ENCODE data around the gene BTG1.
A peak's percentile ranks its signal among the peaks of the same experiment; 100 is the strongest.

The BTG1 gene

GRCh38 chr12:92142251-92142926, 3.3 kb downstream of the BTG1 start:
- H3K4me2 ChIP-seq = peak overlapping the region; percentile 92
- H3K9me3 ChIP-seq = no peaks in the 10 kb centered on the region
- peak overlapping the region; percentile 100 for H3K4me3 ChIP-seq
- peak overlapping the region; percentile 32 for H3K27ac ChIP-seq
- peak overlapping the region; percentile 99 for H3K9ac ChIP-seq
- no peak for TF ChIP-seq Cebpa-rat (IDR thresholded peaks at IDR 0.05)
- no peaks in the 10 kb centered on the region for H3K27me3 ChIP-seq
- peaks cover 44% of the 10 kb centered on the region for H3K36me3 ChIP-seq
- H4K20me1 ChIP-seq = peaks cover 82% of the 10 kb centered on the region
- peaks cover 59% of the 10 kb centered on the region for H3K4me1 ChIP-seq

DNA sequence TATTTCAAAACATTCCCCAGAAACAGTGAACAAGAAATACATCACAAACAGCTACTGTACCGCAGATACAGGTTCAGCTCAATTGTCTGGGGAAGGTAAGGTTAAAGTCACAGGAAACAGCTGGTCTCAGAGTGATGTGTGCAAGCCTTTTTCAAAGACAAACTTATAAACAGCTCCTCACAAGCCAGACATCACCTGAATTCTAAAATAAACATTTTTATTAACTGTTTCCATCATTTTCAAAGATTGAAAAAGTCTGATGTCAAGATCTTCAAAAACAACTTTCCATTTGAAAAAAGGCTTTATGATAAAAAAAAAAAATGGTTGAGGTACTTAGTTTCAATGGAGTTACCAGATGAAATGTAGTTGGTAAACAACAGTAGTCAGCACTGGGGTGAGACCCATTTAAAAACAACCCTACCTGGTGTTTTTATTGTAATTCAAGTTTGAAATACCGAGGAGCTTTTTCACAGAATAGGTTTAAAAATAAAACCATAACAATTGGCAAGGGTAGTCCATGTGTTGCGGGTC, 4.0 kb downstream of the BTG1 start:
- Histone ChIP-seq H3K36me3 (peaks cover 44% of the 10 kb centered on the region), H3K27me3 (no peaks in the 10 kb centered on the region), H3K4me3 (peak overlapping the region; percentile 100), H4K20me1 (peaks cover 90% of the 10 kb centered on the region), H3K4me2 (peak overlapping the region; percentile 92), H3K27ac (peak overlapping the region; percentile 32), H3K9me3 (no peaks in the 10 kb centered on the region; the same call in 1 of the 2 replicates), H3K4me1 (peaks cover 60% of the 10 kb centered on the region), H3K9ac (peak overlapping the region; percentile 99)
- TF ChIP-seq Cebpa-rat (IDR thresholded peaks at IDR 0.05) = no peak

DNA sequence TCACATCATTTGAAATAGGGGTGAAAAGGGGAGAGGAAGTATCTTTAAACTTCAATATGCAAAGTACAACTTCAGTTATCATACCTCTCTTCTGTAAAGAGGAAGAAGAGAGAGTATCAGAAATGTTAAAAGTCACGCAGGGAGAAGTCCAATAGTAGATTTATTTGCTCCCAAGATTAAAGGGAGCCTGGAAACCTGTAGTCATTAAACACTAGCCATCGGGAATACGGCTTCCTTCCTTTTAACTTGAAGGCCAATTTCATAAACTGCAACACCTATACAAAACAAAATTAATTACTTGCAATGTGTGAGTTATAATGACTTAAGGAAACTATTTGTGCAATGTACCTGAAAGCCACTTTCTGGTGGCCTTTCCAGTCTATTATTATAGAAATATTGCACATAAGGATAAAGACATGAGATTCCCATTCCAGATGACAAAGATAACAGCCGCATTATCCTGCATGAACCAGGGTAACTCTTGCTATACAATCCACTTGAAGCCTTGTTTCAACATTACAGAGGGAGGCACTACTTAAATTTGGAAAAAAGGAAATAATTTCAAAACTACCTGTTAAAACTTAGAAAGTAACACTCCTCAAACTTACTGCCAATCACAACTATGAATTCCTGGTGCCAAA, 4.6 kb downstream of the BTG1 start:
- H3K4me1 ChIP-seq = peaks cover 67% of the 10 kb centered on the region
- H3K4me2 ChIP-seq = peak overlapping the region; percentile 92
- peak overlapping the region; percentile 99 for H3K9ac ChIP-seq
- peaks cover 50% of the 10 kb centered on the region for H3K36me3 ChIP-seq
- no peaks in the 10 kb centered on the region for H3K27me3 ChIP-seq
- peak overlapping the region; percentile 100 for H3K4me3 ChIP-seq
- no peaks in the 10 kb centered on the region; the same call in 1 of the 2 replicates for H3K9me3 ChIP-seq
- 0 out of 2 replicates have a peak overlapping the region, but pooled peaks have one; percentile 32 for H3K27ac ChIP-seq
- peaks cover 96% of the 10 kb centered on the region for H4K20me1 ChIP-seq
- TF ChIP-seq Cebpa-rat (IDR thresholded peaks at IDR 0.05) = no peak

DNA sequence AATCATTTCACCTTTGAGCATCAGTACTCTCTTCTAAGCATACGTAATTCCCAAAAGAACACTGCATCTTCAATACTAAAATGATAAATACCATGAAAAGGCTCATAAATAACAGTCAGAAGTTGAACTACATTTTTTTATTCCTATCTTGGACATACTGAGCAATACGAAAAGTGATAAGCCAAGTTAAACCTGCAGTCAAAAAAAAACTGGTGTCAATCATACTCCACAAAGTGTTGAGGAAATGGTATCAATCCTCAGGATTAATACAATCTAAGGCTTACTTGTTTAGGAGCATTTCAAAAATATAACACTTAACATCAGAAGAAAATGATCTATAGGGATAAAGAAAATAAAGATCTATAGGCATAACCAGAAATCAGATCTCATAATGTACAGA, 5.5 kb downstream of the BTG1 start:
- Histone ChIP-seq H3K36me3 (peaks cover 52% of the 10 kb centered on the region), H3K9me3 (no peaks in the 10 kb centered on the region; the same call in 1 of the 2 replicates), H3K9ac (peak overlapping the region; percentile 59), H3K27ac (no peak overlapping the region), H3K27me3 (no peaks in the 10 kb centered on the region), H3K4me3 (peak overlapping the region; percentile 100), H4K20me1 (peaks cover 100% of the 10 kb centered on the region), H3K4me1 (peaks cover 75% of the 10 kb centered on the region), H3K4me2 (peak overlapping the region; percentile 92)
- no peak for TF ChIP-seq Cebpa-rat (IDR thresholded peaks at IDR 0.05)

- Histone ChIP-seq H3K27me3 (no peaks in the 10 kb centered on the region), H3K4me2 (peak overlapping the region; percentile 92), H3K4me1 (peaks cover 80% of the 10 kb centered on the region), H3K9me3 (no peaks in the 10 kb centered on the region; the same call in 1 of the 2 replicates), H3K27ac (no peak overlapping the region), H3K9ac (peak overlapping the region; percentile 59), H3K36me3 (peaks cover 52% of the 10 kb centered on the region), H3K4me3 (peak overlapping the region; percentile 100), H4K20me1 (peaks cover 100% of the 10 kb centered on the region)
- TF ChIP-seq Cebpa-rat (IDR thresholded peaks at IDR 0.05) = no peak
These were observed 6.0 kb downstream of the BTG1 start for GRCh38 chr12:92139634-92140150.

- no peak overlapping the region for H3K9ac ChIP-seq
These were observed 7.0 kb downstream of the BTG1 start for GRCh38 chr12:92138626-92139025.

DNA sequence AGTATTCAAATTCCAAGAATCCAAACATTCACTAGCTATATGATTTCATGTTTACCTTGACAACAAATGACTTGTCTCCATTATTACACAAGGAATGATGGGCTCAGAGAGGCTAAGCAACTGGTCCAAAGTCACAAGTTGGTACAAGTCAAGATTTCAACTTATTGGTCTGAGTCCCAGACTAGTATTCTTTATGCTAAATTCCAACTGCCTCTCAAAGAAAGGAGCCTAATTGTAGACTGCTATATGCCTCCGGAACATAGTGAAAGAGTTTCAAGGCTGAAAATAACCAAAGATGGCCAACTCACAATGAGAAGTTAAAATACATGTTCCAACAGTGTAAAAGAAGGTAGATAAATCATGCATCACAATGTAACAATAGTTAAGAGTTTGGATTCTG, 7.5 kb downstream of the BTG1 start:
- no peak for TF ChIP-seq Cebpa-rat (IDR thresholded peaks at IDR 0.05)
- Histone ChIP-seq H3K4me2 (peak overlapping the region; percentile 92), H3K4me3 (peak overlapping the region; percentile 37), H3K9me3 (no peaks in the 10 kb centered on the region; the same call in 1 of the 2 replicates), H3K4me1 (peaks cover 91% of the 10 kb centered on the region), H3K9ac (no peak overlapping the region), H3K27me3 (no peaks in the 10 kb centered on the region), H3K36me3 (peaks cover 43% of the 10 kb centered on the region), H3K27ac (no peak overlapping the region), H4K20me1 (peaks cover 100% of the 10 kb centered on the region)

More at GRCh38 chr12:92138626-92139025, 7.0 kb downstream of the BTG1 start:
- Histone ChIP-seq H3K27ac (no peak overlapping the region), H3K27me3 (no peaks in the 10 kb centered on the region), H3K36me3 (peaks cover 48% of the 10 kb centered on the region), H3K4me2 (peak overlapping the region; percentile 92), H3K4me3 (peak overlapping the region; percentile 37), H3K9me3 (no peaks in the 10 kb centered on the region; the same call in 1 of the 2 replicates), H4K20me1 (peaks cover 100% of the 10 kb centered on the region), H3K4me1 (peaks cover 91% of the 10 kb centered on the region)
- TF ChIP-seq Cebpa-rat (IDR thresholded peaks at IDR 0.05) = no peak

DNA sequence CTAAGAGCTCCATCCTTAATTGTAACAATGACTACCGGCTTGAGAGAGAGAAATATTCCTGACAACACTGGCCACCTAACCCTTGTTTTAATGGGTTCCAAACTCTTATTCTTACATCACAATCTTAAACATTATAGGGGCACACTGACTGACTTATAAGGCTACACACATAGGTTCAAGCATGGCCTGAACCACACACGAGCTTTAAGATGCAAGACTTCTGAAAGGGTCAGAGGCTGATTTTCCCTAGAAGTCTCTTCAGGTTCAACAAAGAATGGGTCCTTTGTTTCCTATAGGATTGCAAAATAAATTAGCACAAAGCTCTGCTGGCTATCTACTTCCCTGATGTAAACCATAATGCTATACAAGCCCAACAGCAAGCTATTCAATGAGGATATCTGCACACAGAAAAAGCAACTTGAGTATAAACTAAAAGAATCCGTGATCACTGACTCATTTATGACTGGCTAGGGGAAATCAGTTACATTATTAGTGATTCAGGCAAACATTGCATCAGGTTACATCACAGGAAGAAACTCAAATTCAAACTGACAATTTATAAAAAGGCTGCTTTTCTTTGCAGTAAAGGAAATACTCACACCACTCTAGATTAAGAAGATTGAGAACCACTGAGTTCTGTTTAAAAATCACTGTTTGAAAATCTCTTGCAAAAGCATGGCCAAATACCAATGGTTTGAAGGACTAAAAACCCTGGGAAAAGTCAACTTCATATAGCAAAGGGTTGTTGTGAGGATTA, 8.5 kb downstream of the BTG1 start:
- H3K4me2 ChIP-seq = peak overlapping the region; percentile 92
- no peak overlapping the region for H3K27ac ChIP-seq
- no peaks in the 10 kb centered on the region; the same call in 1 of the 2 replicates for H3K9me3 ChIP-seq
- H3K9ac ChIP-seq = no peak overlapping the region
- no peaks in the 10 kb centered on the region for H3K27me3 ChIP-seq
- H3K4me3 ChIP-seq = 0 out of 2 replicates have a peak overlapping the region, but pooled peaks have one; percentile 37
- no peak for TF ChIP-seq Cebpa-rat (IDR thresholded peaks at IDR 0.05)
- H3K36me3 ChIP-seq = peaks cover 35% of the 10 kb centered on the region; the same call in 1 of the 2 replicates
- peaks cover 100% of the 10 kb centered on the region for H4K20me1 ChIP-seq
- H3K4me1 ChIP-seq = peaks cover 88% of the 10 kb centered on the region

All from BLaER1 (cell line).